C4-2B (cell line): Measurements from ENCODE around the gene SUSD1.

ENCODE experiments used
- CTCF ChIP-seq: fragments of 450-650 bp; conservative IDR thresholded peaks from 2 replicates; pipeline ENCODE4 v1.5.1; 2017; ENCODE audit warnings: mild to moderate bottlenecking
- ZFX ChIP-seq: fragments of 450-650 bp; IDR thresholded peaks from 2 replicates; pipeline ENCODE4 v1.6.1; 2017

- TF ChIP-seq CTCF (no peak), ZFX (no peak)
Measured at GRCh38 chr9:112006361-112007020, 168.6 kb downstream of the SUSD1 start.
